NCI-H1436 (cell line): ENCODE data around the gene FOXN3.

Source experiments
- DNase-seq: peaks from one replicate; lab custom pipeline; 2025; lab: John Stamatoyannopoulos, UW

Gene FOXN3

DNA sequence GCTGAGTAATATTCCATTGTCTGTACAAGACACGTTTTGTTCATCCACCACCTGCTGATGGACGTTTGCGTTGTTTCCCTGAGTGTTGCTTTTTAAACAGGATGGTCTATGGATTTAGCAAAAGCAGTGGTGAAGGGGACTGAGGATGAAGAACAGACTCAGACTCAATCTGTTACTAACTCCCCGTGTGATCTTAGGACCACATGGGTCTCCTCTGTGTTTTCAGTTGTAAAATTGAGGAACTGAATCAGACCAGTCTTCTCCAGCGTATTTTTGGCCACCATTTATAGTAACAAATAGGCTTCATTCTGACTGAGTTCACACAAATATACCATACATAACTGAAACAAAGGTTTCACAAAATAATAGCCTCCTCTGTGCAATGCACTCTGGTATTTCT lies 85.6 kb downstream of the FOXN3 start:
- DNase-seq = no peak

GRCh38 chr14:89330236-89331002 lies 86.6 kb downstream of the FOXN3 start:
- DNase-seq = no peak

DNA sequence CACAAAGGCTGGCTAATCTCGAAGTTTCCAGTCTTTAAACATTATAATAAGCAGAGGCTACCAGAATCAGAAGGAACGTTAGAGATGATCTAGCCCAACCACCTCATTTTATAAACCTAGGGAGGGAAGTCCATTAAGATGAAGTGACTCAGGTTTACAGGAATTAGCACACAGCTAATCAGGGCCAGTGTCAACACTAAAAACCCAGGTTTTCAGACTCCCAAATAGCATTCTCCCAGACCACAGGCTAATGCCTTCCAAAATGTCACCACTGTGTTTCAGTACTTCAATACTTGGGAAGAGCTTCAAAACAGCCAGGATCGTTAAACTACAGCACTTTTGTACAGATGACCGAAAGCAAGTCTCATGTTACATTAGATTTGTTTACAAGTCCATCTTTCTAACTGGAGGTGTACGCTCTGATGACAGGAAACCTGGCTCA lies 89.2 kb downstream of the FOXN3 start:
- DNase-seq = no peak

DNA sequence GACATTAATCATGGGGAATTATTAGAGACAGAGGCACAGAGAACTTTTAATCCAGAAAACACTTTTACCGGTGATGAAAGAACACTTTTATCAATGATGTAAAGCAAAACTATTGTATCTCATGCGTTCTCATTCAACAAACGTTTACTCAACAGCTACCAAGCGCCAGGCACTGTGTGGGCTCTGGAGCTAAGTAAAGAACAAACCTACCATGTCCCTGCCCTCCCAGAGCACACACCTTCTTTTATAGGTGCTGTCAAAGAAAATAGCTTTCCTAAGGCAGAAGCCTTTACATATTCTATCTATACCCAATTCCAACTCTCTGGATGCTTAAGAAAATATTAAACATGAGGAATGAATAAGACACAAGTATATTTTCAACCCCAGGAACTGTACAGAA lies 91.1 kb downstream of the FOXN3 start:
- no peak for DNase-seq

DNA sequence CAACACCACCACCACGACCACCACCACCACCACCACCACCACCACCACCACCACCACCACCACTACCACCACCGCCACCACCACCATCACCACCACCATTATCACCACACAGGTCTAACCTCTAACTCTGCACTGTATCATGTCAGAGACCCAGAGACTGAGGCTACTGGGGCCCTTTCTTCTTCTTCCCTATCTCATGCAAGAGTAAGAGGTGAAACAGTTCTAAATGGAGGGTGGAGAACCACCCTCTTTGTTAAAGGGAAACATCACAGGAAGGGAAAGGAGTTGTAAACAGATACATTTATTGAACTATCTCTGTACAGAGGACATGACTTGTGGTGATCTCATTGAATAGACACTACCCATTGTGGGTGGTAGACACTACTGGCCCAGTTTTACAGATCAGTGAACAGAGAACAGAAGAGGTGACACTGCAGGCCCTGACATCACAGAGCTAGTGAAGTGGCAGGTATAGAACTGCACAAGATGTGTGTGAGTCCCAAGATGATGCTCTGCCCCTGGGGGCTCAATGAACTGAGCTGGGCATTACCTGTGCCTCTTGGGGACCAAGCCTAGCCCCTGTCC lies 91.6 kb downstream of the FOXN3 start:
- no peak for DNase-seq

- DNase-seq = no peak
Measured at GRCh38 chr14:89324501-89325298, 92.3 kb downstream of the FOXN3 start.

- DNase-seq = no peak
Measured at GRCh38 chr14:89320381-89321000, 96.5 kb downstream of the FOXN3 start.

GRCh38 chr14:89319687-89320086 lies 97.3 kb downstream of the FOXN3 start:
- no peak for DNase-seq

DNA sequence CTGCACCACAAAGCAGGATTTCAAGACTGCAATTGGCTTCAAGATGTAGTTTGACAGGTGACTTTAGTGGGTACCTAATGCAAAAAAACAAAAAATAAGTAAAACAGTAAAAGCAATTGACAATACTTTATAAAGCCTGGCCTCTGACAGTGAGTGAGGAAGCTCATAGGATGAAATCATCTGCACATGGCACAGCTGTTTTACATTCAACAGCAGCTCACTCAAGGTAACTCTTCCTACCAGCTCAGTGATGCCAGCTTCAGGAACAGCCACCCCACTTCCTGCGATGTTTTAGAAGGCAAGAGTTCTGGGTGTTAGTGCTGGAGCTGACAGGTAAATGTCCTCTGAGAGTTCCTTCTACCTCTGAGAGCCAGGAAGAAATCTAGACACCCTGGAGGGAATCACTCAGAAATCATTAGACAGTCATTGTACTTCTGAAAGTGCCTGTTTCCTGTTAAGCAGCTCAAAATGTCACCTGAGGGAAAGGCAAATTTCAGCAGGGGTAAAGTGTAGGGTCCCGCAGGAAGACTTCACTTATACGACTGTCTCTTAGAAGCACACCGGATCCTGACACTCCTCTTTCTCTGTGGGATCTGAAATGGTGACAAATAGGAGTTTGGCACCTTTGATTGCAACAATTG lies 99.9 kb downstream of the FOXN3 start:
- no peak for DNase-seq

DNA sequence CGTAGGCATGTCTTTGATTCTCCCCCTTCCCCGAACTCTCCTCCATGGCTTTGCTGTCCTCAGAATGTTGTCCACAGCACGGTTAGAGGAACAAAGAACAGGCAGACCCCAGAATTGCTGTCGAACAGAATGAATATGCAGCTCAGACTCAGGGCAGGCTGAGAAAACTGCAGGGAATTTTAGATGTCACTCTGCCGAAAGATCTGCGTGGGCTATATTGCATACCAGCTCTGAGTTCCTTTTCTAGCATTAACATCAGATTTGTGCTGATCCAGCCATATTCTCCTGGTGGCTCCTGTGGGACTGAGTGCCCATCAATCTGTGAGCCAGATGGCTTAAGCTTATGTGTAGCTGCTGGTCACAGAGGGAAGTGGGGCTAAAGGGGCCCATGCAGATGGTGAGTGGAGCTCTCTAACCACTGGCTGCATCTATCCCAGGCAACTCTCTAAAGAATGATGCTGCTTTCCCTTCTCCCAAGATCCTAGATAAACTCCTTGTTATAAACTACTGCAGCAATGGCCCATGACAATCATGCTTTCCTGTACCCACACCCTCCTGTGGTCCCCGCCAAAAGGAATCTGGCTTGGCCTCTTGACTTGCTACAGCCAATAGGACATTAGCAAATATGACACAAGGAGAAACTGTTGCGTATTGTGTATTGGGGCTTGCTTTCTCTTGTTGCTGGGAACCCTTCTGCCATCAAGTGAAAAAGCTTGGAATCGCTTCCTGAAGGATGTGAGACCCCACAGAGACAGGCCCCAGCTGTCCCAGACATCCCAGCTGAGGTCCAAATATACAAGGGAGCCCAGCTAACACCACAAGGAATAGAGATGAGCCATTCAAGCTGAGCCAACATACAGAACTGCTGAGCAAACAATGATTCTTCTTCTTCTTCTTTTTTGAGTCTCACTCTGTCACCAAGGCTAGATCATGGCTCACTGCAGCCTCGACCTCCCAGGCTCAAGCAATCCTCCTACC lies 101.3 kb downstream of the FOXN3 start:
- no peak for DNase-seq

GRCh38 chr14:89314274-89314673 lies 102.8 kb downstream of the FOXN3 start:
- no peak for DNase-seq

GRCh38 chr14:89312932-89313331 lies 104.1 kb downstream of the FOXN3 start:
- DNase-seq = no peak

GRCh38 chr14:89310211-89310610 lies 106.8 kb downstream of the FOXN3 start:
- no peak for DNase-seq

GRCh38 chr14:89309670-89310177 lies 107.3 kb downstream of the FOXN3 start:
- DNase-seq = no peak

- no peak for DNase-seq
Measured at GRCh38 chr14:89308232-89308959, 108.6 kb downstream of the FOXN3 start.

DNA sequence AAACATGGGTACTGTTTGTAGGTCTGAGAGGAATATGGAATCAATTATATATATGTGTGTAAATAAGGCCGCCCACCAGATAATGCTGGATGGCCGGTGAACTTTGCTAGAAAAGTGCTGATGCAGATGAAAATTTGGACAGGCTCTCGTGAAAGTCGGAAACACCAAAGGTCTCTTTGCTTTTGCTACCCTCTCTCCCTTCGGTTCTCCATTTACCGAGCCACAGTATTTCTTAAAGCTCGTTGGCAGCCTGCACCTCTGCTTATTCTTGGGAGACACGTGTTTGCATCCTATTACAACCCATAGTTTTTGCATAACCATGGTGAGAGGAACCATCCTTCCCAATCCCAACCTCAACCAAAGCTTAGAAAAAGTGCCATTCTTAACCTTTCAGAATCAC lies 109.6 kb downstream of the FOXN3 start:
- no peak for DNase-seq

DNA sequence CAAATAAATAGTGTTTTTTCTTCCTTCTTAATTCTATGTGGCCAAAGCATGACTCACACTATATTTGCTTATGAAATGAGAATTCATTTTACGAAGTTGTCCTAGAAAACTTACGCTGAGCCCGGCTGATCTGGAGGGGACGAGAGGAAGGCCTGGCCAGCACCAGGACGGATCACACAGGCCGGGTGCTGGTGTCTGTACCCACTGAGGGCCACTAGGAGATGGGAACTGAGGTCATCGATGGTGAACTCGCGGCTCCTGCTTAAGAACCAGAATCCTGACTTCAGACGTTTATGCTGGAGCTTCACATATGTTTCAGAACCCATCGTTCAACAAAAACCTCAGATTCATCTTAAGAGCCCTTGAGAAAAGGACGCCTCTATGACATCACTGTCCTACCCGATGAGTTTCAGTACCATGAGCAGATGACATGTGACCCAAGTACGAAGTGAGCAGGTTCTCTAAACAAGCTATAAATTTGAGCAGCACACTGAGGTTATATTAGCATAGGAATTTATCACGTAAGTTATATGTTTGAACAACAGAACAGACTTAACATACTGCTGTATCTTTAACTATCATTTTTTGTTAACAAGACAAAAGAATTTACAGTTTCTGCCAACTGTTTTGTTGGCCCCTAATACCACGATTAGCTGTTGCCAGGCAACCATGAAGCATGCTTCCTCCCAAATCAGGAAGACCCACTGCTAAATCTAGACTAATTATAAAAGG lies 111.9 kb downstream of the FOXN3 start:
- DNase-seq = no peak

DNA sequence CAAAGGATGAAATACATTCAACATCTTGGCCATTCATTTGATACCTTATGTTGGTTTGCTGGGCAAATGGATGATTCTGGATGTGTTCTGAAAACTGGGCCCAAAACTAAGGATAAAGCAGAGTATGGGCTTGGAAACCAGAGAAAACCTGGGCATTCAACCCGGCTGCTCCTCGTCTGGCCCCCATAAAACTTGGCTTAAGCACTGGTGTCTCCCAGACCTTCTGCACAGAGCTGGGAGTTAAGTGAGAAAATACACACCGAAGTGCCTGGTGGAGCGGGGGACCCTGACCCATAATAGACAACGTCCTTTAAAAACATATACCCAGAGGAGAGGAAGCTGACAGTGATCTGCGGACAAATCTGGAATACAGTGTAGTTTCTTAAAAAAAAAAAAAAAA lies 112.5 kb downstream of the FOXN3 start:
- DNase-seq = no peak
